SK-N-SH (cell line): ENCODE results near the gene ESRRG. TPM values are rescaled to one million over a fixed set of nuclear protein-coding genes. Genes with fewer than 3 reads are reported as not detected.
A peak's percentile ranks its signal among the peaks of the same experiment; 100 is the strongest.

Source experiments
- CTCF ChIA-PET: fragments of 300-600, 350-600 bp; formaldehyde crosslinking; extraction: SDS; loops from one replicate; lab custom pipeline; 2021; lab: Yijun Ruan, JAX
- POLR2A ChIA-PET: fragments of 350-600 bp; sonication (Branson Sonifier 250); formaldehyde crosslinking; extraction: SDS; loops from one replicate; lab custom pipeline; 2020; ENCODE audit warnings: antibody characterized with exemption, inconsistent platforms; lab: Yijun Ruan, JAX
- DNase-seq: peaks from one replicate; pipeline ENCODE4 v3.0.0; 2012
- H2AFZ ChIP-seq: fragments of 200-600 bp; sonication (generic); 2 replicates; pipeline ENCODE4 v1.8.1; 2016; ENCODE audit warnings: antibody characterized with exemption, mild to moderate bottlenecking, low read depth
- H3F3A ChIP-seq: fragments of 200-600 bp; sonication (generic); replicated peaks from 2 replicates; pipeline ENCODE3; 2016; ENCODE audit warnings: antibody characterized with exemption, mild to moderate bottlenecking; ENCODE audit not compliant: insufficient read depth
- H3K27ac ChIP-seq, 2 experiments: fragments of 200-500 bp in 1 of 2; fragments of 200-600 bp in 1 of 2; sonication (Bioruptor generic) in 1 of 2; sonication (generic), shearing (Covaris generic) in 1 of 2; 2 replicates each; pipeline versions ENCODE4 v1.5.1 to v1.6.1; 2014 to 2016; ENCODE audit warnings: low read depth in 2 of 2, inconsistent platforms in 1 of 2, low read length in 1 of 2, mild to moderate bottlenecking in 1 of 2, mixed read lengths in 1 of 2
- H3K27me3 ChIP-seq: fragments of 200-600 bp; sonication (generic), shearing (Covaris generic); 2 replicates; pipeline ENCODE4 v1.6.1; 2016; ENCODE audit warnings: mixed run types; ENCODE audit not compliant: insufficient read depth
- H3K36me3 ChIP-seq, 2 experiments: fragments of 200-500 bp in 1 of 2; fragments of 200-600 bp in 1 of 2; sonication (Bioruptor generic) in 1 of 2; sonication (generic) in 1 of 2; replicated peaks in 1 of 2; 2 replicates each; pipeline versions ENCODE3 to v1.5.1; 2014 to 2016; ENCODE audit warnings: low read length in 1 of 2, mild to moderate bottlenecking in 1 of 2; ENCODE audit not compliant: insufficient read depth in 2 of 2, control insufficient read depth in 1 of 2
- H3K4me1 ChIP-seq, 2 experiments: fragments of 200-500 bp in 1 of 2; fragments of 200-600 bp in 1 of 2; sonication (Bioruptor generic) in 1 of 2; sonication (generic), shearing (Covaris generic) in 1 of 2; 2 replicates each; pipeline versions ENCODE4 v1.5.1 to v1.6.1; 2014 to 2016; ENCODE audit warnings: low read depth in 1 of 2, low read length in 1 of 2, mixed run types in 1 of 2; ENCODE audit not compliant: insufficient read depth in 2 of 2, control insufficient read depth in 1 of 2
- H3K4me2 ChIP-seq: fragments of 200-600 bp; sonication (generic), shearing (Covaris generic); 2 replicates; pipeline ENCODE4 v1.6.1; 2017; ENCODE audit warnings: mixed run types
- H3K4me3 ChIP-seq, 2 experiments: fragments of 200-500 bp in 1 of 2; fragments of 200-600 bp in 1 of 2; sonication (Bioruptor generic) in 1 of 2; sonication (generic), shearing (Covaris generic) in 1 of 2; 2 replicates each; pipeline versions ENCODE4 v1.5.1 to v1.8.1; 2014 to 2016; ENCODE audit warnings: low read depth in 2 of 2, inconsistent platforms in 1 of 2, low read length in 1 of 2, mild to moderate bottlenecking in 1 of 2, mixed read lengths in 1 of 2, moderate library complexity in 1 of 2
- H3K79me2 ChIP-seq: fragments of 200-600 bp; sonication (generic); 2 replicates; pipeline ENCODE4 v1.8.1; 2017; ENCODE audit warnings: mild to moderate bottlenecking; ENCODE audit not compliant: insufficient read depth
- H3K9ac ChIP-seq: fragments of 200-600 bp; sonication (generic); 2 replicates; pipeline ENCODE4 v1.6.1; 2017; ENCODE audit warnings: mixed run types
- H3K9me2 ChIP-seq: fragments of 200-600 bp; sonication (generic); 2 replicates; pipeline ENCODE4 v1.6.1; 2017; ENCODE audit warnings: mixed run types
- H3K9me3 ChIP-seq: fragments of 200-600 bp; sonication (generic); 2 replicates; pipeline ENCODE4 v1.6.1; 2017; ENCODE audit warnings: mixed run types, mild to moderate bottlenecking, moderate library complexity
- H4K20me1 ChIP-seq: fragments of 200-600 bp; sonication (generic); 2 replicates; pipeline ENCODE4 v1.6.1; 2017; ENCODE audit warnings: mild to moderate bottlenecking, mixed run types; ENCODE audit not compliant: insufficient read depth
- CHD2 ChIP-seq: fragments of 150-350 bp; IDR thresholded peaks from 2 replicates; pipeline ENCODE4 v1.6.1; 2018; ENCODE audit warnings: low read length; ENCODE audit not compliant: partially characterized antibody
- ELF1 ChIP-seq: IDR thresholded peaks from 2 replicates; pipeline ENCODE4 v1.4.0; 2012
- EP300 ChIP-seq, 2 experiments: IDR thresholded peaks; 2 replicates each; pipeline versions ENCODE4 v1.4.0 to v1.6.1; 2012; ENCODE audit warnings: borderline replicate concordance in 1 of 2, low read depth in 1 of 2, low read length in 1 of 2
- FOXJ3 ChIP-seq: sonication (generic); formaldehyde crosslinking; IDR thresholded peaks from 2 replicates; pipeline ENCODE4 v1.5.1; 2020; ENCODE audit warnings: mild to moderate bottlenecking, missing genetic modification reagents
- GATA2 ChIP-seq: sonication (generic); formaldehyde crosslinking; IDR thresholded peaks from 2 replicates; pipeline ENCODE4 v1.5.0; 2020; ENCODE audit warnings: mild to moderate bottlenecking, missing genetic modification reagents
- MXI1 ChIP-seq: IDR thresholded peaks from 2 replicates; pipeline ENCODE4 v1.6.1; 2012; ENCODE audit warnings: mild to moderate bottlenecking, low read depth, low read length, improper control_type of control experiment
- NFIC ChIP-seq: IDR thresholded peaks from 2 replicates; pipeline ENCODE4 v1.4.0; 2012; ENCODE audit warnings: borderline replicate concordance
- POLR2AphosphoS5 ChIP-seq: IDR thresholded peaks from 2 replicates; pipeline ENCODE4 v1.6.1; 2012; ENCODE audit warnings: low read depth, low read length
- RCOR1 ChIP-seq: fragments of 150-350 bp; IDR thresholded peaks from 2 replicates; pipeline ENCODE4 v1.6.1; 2017; ENCODE audit warnings: antibody characterized with exemption, low read length
- SMC3 ChIP-seq: IDR thresholded peaks from 2 replicates; pipeline ENCODE4 v1.6.1; 2012; ENCODE audit warnings: low read depth, low read length, improper control_type of control experiment
- TCF12 ChIP-seq: IDR thresholded peaks from 2 replicates; pipeline ENCODE4 v1.4.0; 2012
- WGBS: methylation state at CpG from one replicate; pipeline ENCODE4 v1.1.6; 2017; ENCODE audit warnings: low lambda C conversion rate; 5-methylcytosine and 5-hydroxymethylcytosine counted together
- polyA plus RNA-seq, 3 experiments: library from polyadenylated mRNA; depleted of rRNA; stranded (reverse); fragments of >200 nt; gene quantifications; 2 replicates each; pipeline ENCODE4 v1.2.3, GENCODE V29; 2012
- TF ChIP-seq, protein P1 (sequence below): IDR thresholded peaks from 2 replicates; pipeline ENCODE4 v1.4.0; 2012; ENCODE audit warnings: low read depth, borderline replicate concordance

ESRRG gene
- polyA plus RNA-seq, 1 of the 3 experiments (the other 2 are of a cell fraction) = 0.26 TPM

DNA sequence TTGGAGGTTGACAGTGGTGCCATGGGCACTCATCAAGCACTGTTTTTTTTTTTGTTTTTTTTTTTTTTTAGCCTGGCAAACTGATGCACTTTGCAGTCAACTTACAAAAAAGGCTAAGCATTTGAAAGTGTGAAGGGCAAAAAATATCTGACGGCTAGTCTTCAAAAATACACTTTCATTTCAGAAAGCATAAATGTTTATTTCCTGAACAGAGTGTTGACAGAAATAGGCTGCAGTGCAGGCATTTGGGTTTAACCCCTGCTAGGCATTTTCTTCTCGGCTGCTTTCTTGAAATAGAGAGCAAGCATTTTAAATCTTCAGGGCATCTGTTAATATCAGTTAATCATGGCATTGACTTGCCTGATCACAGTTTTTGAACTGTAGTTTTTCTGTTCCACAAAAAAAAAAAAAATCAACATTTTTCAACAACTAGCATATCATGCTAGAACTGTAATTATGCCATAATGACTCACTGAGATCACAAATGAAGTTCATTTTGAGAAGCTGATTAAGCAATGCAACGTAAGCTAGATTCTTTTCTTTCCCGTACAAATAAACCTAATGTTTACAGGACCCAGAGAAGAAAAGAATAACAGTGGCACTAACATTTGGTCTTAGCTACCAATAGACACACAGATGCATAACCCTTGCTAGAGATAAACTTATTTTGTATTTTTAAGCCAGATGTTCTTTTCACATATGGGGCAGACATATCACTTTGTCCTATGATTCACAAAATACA is 199.6 kb downstream of the ESRRG start:
- no peak overlapping the region for H2AFZ ChIP-seq
- peaks cover 0 to 31% of the 10 kb centered on the region in 2 experiments; a peak in 2 of 4 replicates for H3K4me1 ChIP-seq
- no peak overlapping the region for H3K4me2 ChIP-seq
- CTCF ChIA-PET = interaction anchor here (0.6 to 3.0 kb wide), 4 partner anchors 11 to 310 kb away, joined by 3 to 14 read pairs (median 4); no protein-coding TSS in a partner anchor
- WGBS = 70% methylated on average over 4 of the region's 4 CpGs
- no peak overlapping the region for H3K4me3 ChIP-seq
- no peaks in the 10 kb centered on the region for H3F3A ChIP-seq
- no peak for DNase-seq
- no peaks in the 10 kb centered on the region for H4K20me1 ChIP-seq
- H3K9me2 ChIP-seq = no peaks in the 10 kb centered on the region
- no peaks in the 10 kb centered on the region for H3K36me3 ChIP-seq
- H3K27ac ChIP-seq = peak overlapping the region in 1 of 2 experiments; percentile 39; a peak in 1 of 4 replicates
- H3K79me2 ChIP-seq = no peaks in the 10 kb centered on the region
- TF ChIP-seq SMC3 = no peak
- TF ChIP-seq CHD2 = no peak
- TF ChIP-seq NFIC = no peak
- TF ChIP-seq TCF12 = no peak
- no peaks in the 10 kb centered on the region for H3K9me3 ChIP-seq
- H3K9ac ChIP-seq = no peak overlapping the region
- POLR2A ChIA-PET = no interaction called here
- no peaks in the 10 kb centered on the region for H3K27me3 ChIP-seq

GRCh38 chr1:216523043-216523442 is 200.2 kb downstream of the ESRRG start:
- Histone ChIP-seq H3K9me3 (no peaks in the 10 kb centered on the region), H3K4me1 (peaks cover 0 to 32% of the 10 kb centered on the region in 2 experiments; a peak in 2 of 4 replicates), H3K4me2 (no peak overlapping the region), H3K4me3 (no peak overlapping the region), H3K27me3 (no peaks in the 10 kb centered on the region), H2AFZ (no peak overlapping the region), H3K9ac (no peak overlapping the region), H3K79me2 (no peaks in the 10 kb centered on the region), H4K20me1 (no peaks in the 10 kb centered on the region), H3K9me2 (no peaks in the 10 kb centered on the region), H3K27ac (peak overlapping the region in 1 of 2 experiments; percentile 32; a peak in 1 of 4 replicates), H3F3A (no peaks in the 10 kb centered on the region), H3K36me3 (no peaks in the 10 kb centered on the region)
- no peak for DNase-seq
- ChIA-PET POLR2A (interaction anchor here (1.2 kb wide), 1 partner anchor 200 kb away, joined by 5 read pairs; the partner anchor contains the start of gene ESRRG), CTCF (interaction anchor here (0.7 to 3.0 kb wide), 4 partner anchors 44 to 302 kb away, joined by 3 to 14 read pairs (median 4); no protein-coding TSS in a partner anchor)
- WGBS = 79% methylated on average over 4 of the region's 4 CpGs
- TF ChIP-seq POLR2AphosphoS5 = no peak

DNA sequence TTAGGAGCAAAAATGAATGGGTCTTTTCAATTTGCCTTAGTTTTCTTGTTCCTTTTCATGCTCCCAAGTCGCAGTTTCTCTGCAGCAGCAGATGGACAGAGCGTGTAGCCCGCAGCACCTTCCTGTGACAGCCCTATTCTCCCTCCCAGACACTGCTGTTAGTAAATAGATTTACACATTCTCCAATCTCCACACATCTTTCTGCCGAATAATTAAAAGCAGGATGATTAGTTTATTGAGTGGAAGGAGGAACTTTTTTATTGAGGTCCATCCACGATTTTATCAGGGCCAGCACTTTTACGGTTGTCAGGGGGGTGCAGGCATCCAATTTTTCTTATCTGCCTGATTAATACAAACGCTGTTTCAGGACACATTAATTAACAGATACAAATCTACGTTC is 201.8 kb downstream of the ESRRG start:
- TF ChIP-seq CHD2 = peak; percentile 64
- TF ChIP-seq GATA2 (CRISPR knock-in tag) = peak; percentile 95
- peak; percentile 93; the same call in 1 of the 2 replicates for TF ChIP-seq RCOR1
- peak; percentile 86; the same call in 1 of the 2 replicates for TF ChIP-seq MXI1
- TF ChIP-seq NFIC = no peak
- TF ChIP-seq, protein P1, sequence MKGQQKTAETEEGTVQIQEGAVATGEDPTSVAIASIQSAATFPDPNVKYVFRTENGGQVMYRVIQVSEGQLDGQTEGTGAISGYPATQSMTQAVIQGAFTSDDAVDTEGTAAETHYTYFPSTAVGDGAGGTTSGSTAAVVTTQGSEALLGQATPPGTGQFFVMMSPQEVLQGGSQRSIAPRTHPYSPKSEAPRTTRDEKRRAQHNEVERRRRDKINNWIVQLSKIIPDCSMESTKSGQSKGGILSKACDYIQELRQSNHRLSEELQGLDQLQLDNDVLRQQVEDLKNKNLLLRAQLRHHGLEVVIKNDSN = no peak
- TF ChIP-seq POLR2AphosphoS5 = no peak
- peak; percentile 67; the same call in 1 of the 2 replicates for TF ChIP-seq FOXJ3
- peak in 1 of 2 experiments; percentile 96; a peak in 2 of 4 replicates for TF ChIP-seq EP300 (IDR thresholded peaks at IDR 0.05; ENCODE audit: borderline replicate concordance in 1 of 2, low read depth in 1 of 2, low read length in 1 of 2)
- TF ChIP-seq ELF1 = no peak
- peak; percentile 32; the same call in 1 of the 2 replicates for TF ChIP-seq TCF12
- Histone ChIP-seq H3K27me3 (no peaks in the 10 kb centered on the region), H3K9me3 (no peaks in the 10 kb centered on the region), H3K9me2 (no peaks in the 10 kb centered on the region), H2AFZ (no peak overlapping the region), H4K20me1 (no peaks in the 10 kb centered on the region), H3K27ac (peak overlapping the region in 1 of 2 experiments; percentile 77; a peak in 1 of 4 replicates), H3K4me1 (peaks cover 0 to 32% of the 10 kb centered on the region in 2 experiments; a peak in 2 of 4 replicates), H3K36me3 (no peaks in the 10 kb centered on the region), H3K79me2 (no peaks in the 10 kb centered on the region), H3K9ac (no peak overlapping the region), H3K4me3 (no peak overlapping the region), H3F3A (no peaks in the 10 kb centered on the region), H3K4me2 (no peak overlapping the region)
- peak; percentile 20 for DNase-seq
- 56% methylated on average over 8 of the region's 8 CpGs for WGBS
- ChIA-PET POLR2A (no interaction called here), CTCF (interaction anchor here (0.9 to 3.0 kb wide), 2 partner anchors 12 to 301 kb away, joined by 3 to 14 read pairs; no protein-coding TSS in a partner anchor)
